Hematopoietic multipotent progenitor cell treated with erythropoietin and hydrocortisone succinate and interleukin-3 and kit ligand, for 8 days (in vitro differentiated cells): ENCODE measurements around the gene PDLIM1.

ENCODE experiments used
- DNase-seq: peaks from one replicate; pipeline ENCODE4 v3.0.0-alpha.2; 2015

The PDLIM1 gene

GRCh38 chr10:95314192-95314918 lies 23.6 kb upstream of the PDLIM1 start:
- DNase-seq, result peak; percentile 46

- no peak for DNase-seq
Measured at GRCh38 chr10:95312986-95313495, 22.2 kb upstream of the PDLIM1 start.

- DNase-seq, result no peak
Measured at GRCh38 chr10:95312257-95312656, 21.5 kb upstream of the PDLIM1 start.

- DNase-seq, result no peak
Measured at GRCh38 chr10:95309958-95310357, 19.2 kb upstream of the PDLIM1 start.

GRCh38 chr10:95308389-95309302 lies 17.8 kb upstream of the PDLIM1 start:
- peak; percentile 90 for DNase-seq

- DNase-seq, result no peak
Measured at GRCh38 chr10:95306851-95307250, 16.0 kb upstream of the PDLIM1 start.

GRCh38 chr10:95306318-95306650 lies 15.5 kb upstream of the PDLIM1 start:
- no peak for DNase-seq

GRCh38 chr10:95305606-95306317 lies 15.0 kb upstream of the PDLIM1 start:
- DNase-seq, result no peak

GRCh38 chr10:95304976-95305375 lies 14.2 kb upstream of the PDLIM1 start:
- no peak for DNase-seq

- DNase-seq, result no peak
Measured at GRCh38 chr10:95304463-95304862, 13.7 kb upstream of the PDLIM1 start.

GRCh38 chr10:95303950-95304349 lies 13.1 kb upstream of the PDLIM1 start:
- DNase-seq, result no peak

- DNase-seq, result no peak
Measured at GRCh38 chr10:95303535-95303934, 12.7 kb upstream of the PDLIM1 start.

- peak; percentile 26 for DNase-seq
Measured at GRCh38 chr10:95300022-95300539, 9.3 kb upstream of the PDLIM1 start.

GRCh38 chr10:95297402-95297801 lies 6.6 kb upstream of the PDLIM1 start:
- peak; percentile 85 for DNase-seq

GRCh38 chr10:95296764-95297163 lies 6.0 kb upstream of the PDLIM1 start:
- DNase-seq, result no peak

GRCh38 chr10:95295031-95295755 lies 4.4 kb upstream of the PDLIM1 start:
- DNase-seq, result peak; percentile 71

GRCh38 chr10:95293631-95294030 lies 2.8 kb upstream of the PDLIM1 start:
- DNase-seq, result no peak

- no peak for DNase-seq
Measured at GRCh38 chr10:95291365-95292039, 699 bp upstream of the PDLIM1 start.

- DNase-seq, result no peak
Measured at GRCh38 chr10:95289921-95290421, 832 bp downstream of the PDLIM1 start.

- DNase-seq, result peak; percentile 33
Measured at GRCh38 chr10:95289003-95289920, 1.5 kb downstream of the PDLIM1 start.
